Sigmoid colon (tissue), 7 donors: Measurements from ENCODE around the gene CHRNB1. TPM values are rescaled to one million over a fixed set of nuclear protein-coding genes. Genes with fewer than 3 reads are reported as not detected.

ENCODE experiments used
- DNase-seq: peaks from one replicate; pipeline ENCODE4 v3.0.0-alpha.2; 2019
- H3K27ac ChIP-seq, 4 donors: fragments of 200-600 bp; sonication (generic); one replicate each; pipeline ENCODE4 v1.5.1; 2016 to 2019; ENCODE audit warnings: mild to moderate bottlenecking in 1 of 4
- H3K27me3 ChIP-seq, 3 donors: fragments of 200-600 bp; sonication (generic); one replicate each; pipeline ENCODE4 v1.5.1; 2019; ENCODE audit warnings: mild to moderate bottlenecking in 1 of 3
- H3K36me3 ChIP-seq, 4 donors: fragments of 200-600 bp; sonication (generic); one replicate each; pipeline ENCODE4 v1.5.1; 2016 to 2019
- H3K4me1 ChIP-seq, 4 donors: fragments of 200-600 bp; sonication (generic); one replicate each; pipeline ENCODE4 v1.5.1; 2017 to 2019
- H3K4me3 ChIP-seq, 4 donors: fragments of 200-600 bp; sonication (generic); one replicate each; pipeline ENCODE4 v1.5.1; 2017 to 2019; ENCODE audit warnings: mild to moderate bottlenecking in 2 of 4, moderate library complexity in 1 of 4
- H3K9me3 ChIP-seq, 4 donors: fragments of 200-600 bp in 3 of 4; sonication (generic) in 3 of 4; one replicate each; pipeline versions ENCODE4 v1.5.1 to v1.6.1; 2013 to 2019
- EP300 ChIP-seq, 4 donors: sonication (generic); formaldehyde crosslinking; IDR thresholded peaks; one replicate each; pipeline ENCODE4 v1.6.1; 2017; ENCODE audit warnings: antibody characterized with exemption in 4 of 4
- POLR2A ChIP-seq, 2 donors: fragments of 450-650 bp; IDR thresholded peaks; one replicate each; pipeline ENCODE4 v1.6.1; 2016; ENCODE audit warnings: antibody characterized with exemption in 2 of 2, mild to moderate bottlenecking in 2 of 2, moderate library complexity in 2 of 2
- POLR2AphosphoS5 ChIP-seq, 4 donors: sonication (generic); formaldehyde crosslinking; IDR thresholded peaks; one replicate each; pipeline ENCODE4 v1.6.1; 2017; ENCODE audit warnings: antibody characterized with exemption in 4 of 4
- WGBS, 2 donors: extraction: QIAGEN DNeasy Blood & Tissue Kit; methylation state at CpG; one replicate each; pipeline ENCODE4 v1.1.7; 2013; 5-methylcytosine and 5-hydroxymethylcytosine counted together
- intact Hi-C: fragments of 100-400 bp; cut with DNase I; formaldehyde crosslinking; loops from one replicate; pipeline ENCODE4 v1.15.1; 2023
- polyA plus RNA-seq, 3 donors: library from polyadenylated mRNA; stranded (reverse); fragments of 200-250 nt; gene quantifications; one replicate each; pipeline ENCODE4 v1.2.3, GENCODE V29; 2013
- total RNA-seq, 4 donors: library from RNA; depleted of rRNA; stranded (reverse); fragments of >200 nt; gene quantifications; one replicate each; pipeline ENCODE4 v1.1.0, GENCODE V29; 2016
- TF ChIP-seq, protein P1 (sequence below), 4 experiments: fragments of 450-650 bp in 3 of 4; fragments of 200-600 bp in 1 of 4; IDR thresholded peaks; one replicate each; pipeline ENCODE4 v1.5.1; 2016 to 2019; ENCODE audit warnings: antibody characterized with exemption in 4 of 4, mild to moderate bottlenecking in 3 of 4, moderate library complexity in 2 of 4
- donor health status: healthy with polysubstance abuse.
- donor health status: Bipolar disorder and iron deficiency.
- donor health status: healthy.

CHRNB1 gene
- total and polyA plus RNA-seq, 7 donors: 4.2 to 13.2 (median 7.5) TPM

DNA sequence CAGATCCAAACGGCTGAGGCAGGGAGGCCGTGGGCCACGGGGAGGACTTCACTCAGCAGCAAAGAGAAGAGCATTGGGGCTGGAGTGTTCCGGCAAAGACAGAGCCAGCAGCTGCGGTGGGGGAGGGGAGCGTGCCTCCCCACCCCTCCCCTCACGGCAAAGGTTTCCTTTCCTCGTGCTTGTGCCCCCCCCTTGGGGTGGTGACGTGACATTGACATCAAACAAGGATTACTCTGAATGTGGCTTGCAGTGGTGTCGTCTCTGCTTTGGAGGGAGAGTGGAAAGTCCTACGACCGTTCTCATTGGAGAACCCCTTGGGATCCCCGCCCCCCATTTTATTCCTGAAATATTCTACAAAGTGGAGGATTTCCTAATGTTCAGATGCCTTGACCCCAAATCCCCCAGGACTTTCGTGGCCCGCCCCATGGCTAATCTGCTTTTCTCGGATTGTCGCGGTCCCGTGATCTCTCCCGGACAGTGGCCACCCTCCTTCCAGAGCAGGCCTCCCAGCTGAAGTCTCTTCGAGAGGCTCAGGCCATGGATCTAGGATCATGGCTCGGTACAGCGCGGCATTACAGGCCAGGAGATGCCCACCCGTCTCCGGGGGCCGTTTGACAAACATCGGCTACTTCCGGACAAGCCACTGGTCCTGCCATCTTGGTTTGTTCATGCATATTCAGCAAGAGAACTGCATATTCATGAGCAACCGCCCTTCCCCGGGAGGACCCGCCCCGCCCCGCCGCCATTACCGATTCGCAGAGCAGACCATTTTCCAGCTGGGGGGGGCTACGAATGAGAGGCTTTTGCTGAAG lies 38.6 kb downstream of the CHRNB1 start:
- intact Hi-C loops: loop anchor here (1.0 to 10.0 kb wide), 6 partner anchors 78 to 351 kb away; partner anchors contain the start of genes EIF5A, KDM6B and SENP3
- no peaks in the 10 kb centered on the region for H3K36me3 ChIP-seq
- peak overlapping the region; percentile 63 to 72 (median 64) for H3K4me3 ChIP-seq
- H3K9me3 ChIP-seq: no peaks in the 10 kb centered on the region
- H3K27me3 ChIP-seq: no peaks in the 10 kb centered on the region
- peak in 2 of 4 donors; percentile 83 to 86 for TF ChIP-seq EP300 (IDR thresholded peaks at IDR 0.05)
- TF ChIP-seq POLR2AphosphoS5 (IDR thresholded peaks at IDR 0.05): peak; percentile 58 to 82 (median 80)
- TF ChIP-seq, protein P1, sequence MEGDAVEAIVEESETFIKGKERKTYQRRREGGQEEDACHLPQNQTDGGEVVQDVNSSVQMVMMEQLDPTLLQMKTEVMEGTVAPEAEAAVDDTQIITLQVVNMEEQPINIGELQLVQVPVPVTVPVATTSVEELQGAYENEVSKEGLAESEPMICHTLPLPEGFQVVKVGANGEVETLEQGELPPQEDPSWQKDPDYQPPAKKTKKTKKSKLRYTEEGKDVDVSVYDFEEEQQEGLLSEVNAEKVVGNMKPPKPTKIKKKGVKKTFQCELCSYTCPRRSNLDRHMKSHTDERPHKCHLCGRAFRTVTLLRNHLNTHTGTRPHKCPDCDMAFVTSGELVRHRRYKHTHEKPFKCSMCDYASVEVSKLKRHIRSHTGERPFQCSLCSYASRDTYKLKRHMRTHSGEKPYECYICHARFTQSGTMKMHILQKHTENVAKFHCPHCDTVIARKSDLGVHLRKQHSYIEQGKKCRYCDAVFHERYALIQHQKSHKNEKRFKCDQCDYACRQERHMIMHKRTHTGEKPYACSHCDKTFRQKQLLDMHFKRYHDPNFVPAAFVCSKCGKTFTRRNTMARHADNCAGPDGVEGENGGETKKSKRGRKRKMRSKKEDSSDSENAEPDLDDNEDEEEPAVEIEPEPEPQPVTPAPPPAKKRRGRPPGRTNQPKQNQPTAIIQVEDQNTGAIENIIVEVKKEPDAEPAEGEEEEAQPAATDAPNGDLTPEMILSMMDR (IDR thresholded peaks at IDR 0.05): no peak
- peak; percentile 54 to 70 for TF ChIP-seq POLR2A (IDR thresholded peaks at IDR 0.05)
- H3K4me1 ChIP-seq: peaks cover 0 to 66% (median 56%) of the 10 kb centered on the region in 4 donors
- peak; percentile 99 for DNase-seq
- 0 to 1% methylated on average over 38 of the region's 38 CpGs for WGBS, 2 donors
- peak overlapping the region; percentile 94 to 100 (median 97) for H3K27ac ChIP-seq

DNA sequence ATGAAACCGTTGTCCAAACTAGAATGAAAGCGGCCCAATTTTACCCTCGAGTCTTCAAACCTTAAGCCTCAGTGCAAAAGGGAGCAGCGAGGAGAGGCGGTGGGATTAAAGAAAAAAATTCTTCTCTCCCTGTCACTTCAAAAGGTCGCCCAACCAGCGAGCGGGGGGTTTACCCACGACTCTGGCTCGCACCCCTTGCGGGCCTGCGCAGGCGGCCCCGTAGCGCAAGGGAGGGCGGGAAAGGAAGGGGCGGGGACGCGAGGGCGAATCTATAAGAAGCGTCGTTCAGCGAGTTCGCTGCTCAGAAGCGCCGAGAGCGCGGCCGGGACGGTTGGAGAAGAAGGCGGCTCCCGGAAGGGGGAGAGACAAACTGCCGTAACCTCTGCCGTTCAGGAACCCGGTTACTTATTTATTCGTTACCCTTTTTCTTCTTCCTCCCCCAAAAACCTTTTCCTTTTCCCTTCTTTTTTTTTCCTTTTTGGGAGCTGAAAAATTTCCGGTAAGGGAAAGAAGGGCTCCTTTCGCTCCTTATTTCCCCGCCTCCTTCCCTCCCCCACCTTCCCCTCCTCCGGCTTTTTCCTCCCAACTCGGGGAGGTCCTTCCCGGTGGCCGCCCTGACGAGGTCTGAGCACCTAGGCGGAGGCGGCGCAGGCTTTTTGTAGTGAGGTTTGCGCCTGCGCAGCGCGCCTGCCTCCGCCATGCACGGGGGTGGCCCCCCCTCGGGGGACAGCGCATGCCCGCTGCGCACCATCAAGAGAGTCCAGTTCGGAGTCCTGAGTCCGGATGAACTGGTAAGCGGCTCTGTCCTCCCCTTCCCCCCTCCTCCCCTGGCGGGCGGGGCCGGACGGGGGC lies 39.4 kb downstream of the CHRNB1 start, which contains the start of gene POLR2A:
TSS of gene POLR2A (plus strand) at position 300 of the 852 bp plus-strand sequence.
- intact Hi-C loops: loop anchor here (1.0 to 10.0 kb wide), 5 partner anchors 77 to 351 kb away; partner anchors contain the start of genes EIF5A, KDM6B and SENP3
- WGBS, 2 donors: 0 to 1% methylated on average over 64 of the region's 64 CpGs
- peaks cover 0 to 74% (median 61%) of the 10 kb centered on the region in 4 donors for H3K4me1 ChIP-seq
- no peaks in the 10 kb centered on the region for H3K27me3 ChIP-seq
- peak within 1 kb of the TSS; percentile 94 to 100 (median 97) for H3K27ac ChIP-seq
- H3K4me3 ChIP-seq: peak within 1 kb of the TSS; percentile 63 to 72 (median 64)
- H3K9me3 ChIP-seq: no peaks in the 10 kb centered on the region
- peak; percentile 100 for DNase-seq
- no peaks in the 10 kb centered on the region for H3K36me3 ChIP-seq
- TF ChIP-seq, protein P1 (IDR thresholded peaks at IDR 0.05): no peak
- peak; percentile 100 for TF ChIP-seq POLR2A (IDR thresholded peaks at IDR 0.05)
- TF ChIP-seq EP300 (IDR thresholded peaks at IDR 0.05): peak in 2 of 4 donors; percentile 29 to 70
- peak; percentile 100 for TF ChIP-seq POLR2AphosphoS5 (IDR thresholded peaks at IDR 0.05)

DNA sequence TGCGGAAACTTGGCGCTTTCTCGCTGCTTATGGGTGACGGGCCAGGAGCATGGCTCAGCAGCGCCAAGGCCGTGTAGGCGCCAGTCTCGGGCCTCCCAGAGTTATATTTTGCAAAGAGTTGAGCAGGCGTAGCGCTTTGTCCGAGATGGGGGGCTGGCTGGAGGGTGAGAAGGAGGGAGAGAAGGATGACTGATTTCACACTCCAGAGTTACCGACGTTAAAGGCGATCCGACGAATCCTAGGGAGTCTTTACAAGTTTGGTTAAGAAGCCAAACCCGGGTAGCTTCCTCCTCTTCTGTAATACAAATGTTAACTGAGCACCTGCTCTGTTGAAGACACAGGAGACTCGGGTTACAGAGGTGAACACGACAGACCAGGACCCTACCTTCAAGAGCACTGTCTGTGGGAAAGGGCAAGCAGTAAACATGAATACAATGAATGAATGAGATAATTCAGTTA lies 40.1 kb downstream of the CHRNB1 start:
- Histone ChIP-seq H3K9me3 (no peaks in the 10 kb centered on the region), H3K27me3 (no peaks in the 10 kb centered on the region), H3K4me3 (peak overlapping the region; percentile 35 to 72 (median 64)), H3K27ac (peak overlapping the region; percentile 94 to 100 (median 97)), H3K4me1 (peaks cover 0 to 71% (median 59%) of the 10 kb centered on the region in 4 donors), H3K36me3 (no peaks in the 10 kb centered on the region)
- WGBS, 2 donors: 0% methylated on average over 19 of the region's 19 CpGs
- TF ChIP-seq, protein P1 (IDR thresholded peaks at IDR 0.05): no peak
- TF ChIP-seq EP300 (IDR thresholded peaks at IDR 0.05) (no peak), POLR2AphosphoS5 (IDR thresholded peaks at IDR 0.05) (no peak), POLR2A (IDR thresholded peaks at IDR 0.05) (no peak)
- no peak for DNase-seq
- intact Hi-C loops: loop anchor here (1.0 to 10.0 kb wide), 5 partner anchors 76 to 350 kb away; partner anchors contain the start of genes EIF5A, KDM6B and SENP3

DNA sequence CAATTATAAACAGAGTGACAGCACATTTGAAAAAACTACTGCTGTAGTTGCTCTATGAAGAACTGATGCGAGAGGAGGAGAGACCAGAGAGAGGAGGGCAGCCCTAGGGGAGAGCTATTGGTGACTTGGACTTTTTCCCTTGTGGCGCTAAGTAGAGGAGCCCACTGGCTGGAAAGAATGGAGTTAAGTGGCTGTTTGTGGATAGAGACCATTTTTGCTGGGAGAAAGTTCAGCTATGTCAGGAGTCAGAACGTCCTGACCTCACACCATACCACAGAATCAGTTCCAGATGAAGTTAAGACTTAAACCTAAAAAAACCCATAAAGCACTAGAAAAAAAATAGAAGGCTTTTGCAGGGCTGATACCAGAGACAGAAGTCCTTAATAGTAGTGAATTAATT lies 41.3 kb downstream of the CHRNB1 start:
- H3K4me3 ChIP-seq: peak overlapping the region in 1 of 4 donors; percentile 72
- no peaks in the 10 kb centered on the region for H3K27me3 ChIP-seq
- no peak for DNase-seq
- peak overlapping the region in 2 of 4 donors; percentile 94 to 100 for H3K27ac ChIP-seq
- peaks cover 0 to 61% (median 53%) of the 10 kb centered on the region in 4 donors for H3K4me1 ChIP-seq
- no peaks in the 10 kb centered on the region for H3K36me3 ChIP-seq
- 38 to 50% methylated on average over 3 of the region's 3 CpGs for WGBS, 2 donors
- intact Hi-C loops: loop anchor here (10.0 kb wide), 1 partner anchor 349 kb away; the partner anchor contains the start of gene KDM6B
- H3K9me3 ChIP-seq: no peaks in the 10 kb centered on the region
- TF ChIP-seq, protein P1 (IDR thresholded peaks at IDR 0.05): no peak
- TF ChIP-seq EP300 (IDR thresholded peaks at IDR 0.05) (no peak), POLR2A (IDR thresholded peaks at IDR 0.05) (no peak), POLR2AphosphoS5 (IDR thresholded peaks at IDR 0.05) (no peak)
